ENCODE measurements around the gene DSG1.

DNA sequence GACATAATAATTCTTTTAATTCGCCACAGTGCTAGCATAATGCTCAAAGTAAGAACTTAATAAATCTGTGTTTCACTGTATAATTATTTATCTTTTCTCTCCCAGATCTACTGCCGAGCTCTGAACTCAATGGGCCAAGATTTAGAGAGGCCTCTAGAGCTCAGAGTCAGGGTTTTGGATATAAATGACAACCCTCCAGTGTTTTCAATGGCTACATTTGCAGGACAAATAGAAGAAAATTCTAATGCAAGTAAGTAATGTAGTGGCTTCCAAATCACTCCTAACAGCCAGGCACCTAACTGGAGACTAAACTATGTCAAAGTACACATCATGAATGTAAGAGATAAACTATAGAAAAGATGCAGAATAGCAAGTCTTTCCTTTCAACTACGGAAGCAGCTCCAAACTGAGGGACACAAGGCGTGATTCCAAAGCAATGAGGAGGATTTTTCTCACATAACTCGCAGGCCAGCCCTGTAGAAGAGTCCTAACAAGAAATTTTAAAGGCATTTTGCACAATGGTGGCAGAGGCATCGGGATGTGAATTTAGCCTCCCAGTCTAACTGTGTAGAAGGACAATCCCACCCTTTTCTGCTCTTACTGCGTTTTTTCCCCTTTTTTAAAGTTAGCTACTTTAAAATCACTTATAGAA lies 12.0 kb downstream of the DSG1 start:
- no peak for TF ChIP-seq EP300 (IDR thresholded peaks at IDR 0.05)
- TF ChIP-seq, protein P1, sequence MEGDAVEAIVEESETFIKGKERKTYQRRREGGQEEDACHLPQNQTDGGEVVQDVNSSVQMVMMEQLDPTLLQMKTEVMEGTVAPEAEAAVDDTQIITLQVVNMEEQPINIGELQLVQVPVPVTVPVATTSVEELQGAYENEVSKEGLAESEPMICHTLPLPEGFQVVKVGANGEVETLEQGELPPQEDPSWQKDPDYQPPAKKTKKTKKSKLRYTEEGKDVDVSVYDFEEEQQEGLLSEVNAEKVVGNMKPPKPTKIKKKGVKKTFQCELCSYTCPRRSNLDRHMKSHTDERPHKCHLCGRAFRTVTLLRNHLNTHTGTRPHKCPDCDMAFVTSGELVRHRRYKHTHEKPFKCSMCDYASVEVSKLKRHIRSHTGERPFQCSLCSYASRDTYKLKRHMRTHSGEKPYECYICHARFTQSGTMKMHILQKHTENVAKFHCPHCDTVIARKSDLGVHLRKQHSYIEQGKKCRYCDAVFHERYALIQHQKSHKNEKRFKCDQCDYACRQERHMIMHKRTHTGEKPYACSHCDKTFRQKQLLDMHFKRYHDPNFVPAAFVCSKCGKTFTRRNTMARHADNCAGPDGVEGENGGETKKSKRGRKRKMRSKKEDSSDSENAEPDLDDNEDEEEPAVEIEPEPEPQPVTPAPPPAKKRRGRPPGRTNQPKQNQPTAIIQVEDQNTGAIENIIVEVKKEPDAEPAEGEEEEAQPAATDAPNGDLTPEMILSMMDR (IDR thresholded peaks at IDR 0.05) = no peak
